Dermis blood vessel endothelial cell (primary cell): ENCODE measurements around the gene WIF1. TPM values are rescaled to one million over a fixed set of nuclear protein-coding genes. Genes with fewer than 3 reads are reported as not detected.
A peak's percentile ranks its signal among the peaks of the same experiment; 100 is the strongest.

Experiments
- DNase-seq: peaks from one replicate; pipeline ENCODE4 v3.0.0; 2010
- total RNA-seq: library from RNA; depleted of rRNA; stranded (reverse); fragments of >200 nt; gene quantifications from 2 replicates; pipeline ENCODE4 v1.2.3, GENCODE V29; 2014

The WIF1 gene, protein sequence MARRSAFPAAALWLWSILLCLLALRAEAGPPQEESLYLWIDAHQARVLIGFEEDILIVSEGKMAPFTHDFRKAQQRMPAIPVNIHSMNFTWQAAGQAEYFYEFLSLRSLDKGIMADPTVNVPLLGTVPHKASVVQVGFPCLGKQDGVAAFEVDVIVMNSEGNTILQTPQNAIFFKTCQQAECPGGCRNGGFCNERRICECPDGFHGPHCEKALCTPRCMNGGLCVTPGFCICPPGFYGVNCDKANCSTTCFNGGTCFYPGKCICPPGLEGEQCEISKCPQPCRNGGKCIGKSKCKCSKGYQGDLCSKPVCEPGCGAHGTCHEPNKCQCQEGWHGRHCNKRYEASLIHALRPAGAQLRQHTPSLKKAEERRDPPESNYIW
- total RNA-seq, result not detected in 2 replicates

DNA sequence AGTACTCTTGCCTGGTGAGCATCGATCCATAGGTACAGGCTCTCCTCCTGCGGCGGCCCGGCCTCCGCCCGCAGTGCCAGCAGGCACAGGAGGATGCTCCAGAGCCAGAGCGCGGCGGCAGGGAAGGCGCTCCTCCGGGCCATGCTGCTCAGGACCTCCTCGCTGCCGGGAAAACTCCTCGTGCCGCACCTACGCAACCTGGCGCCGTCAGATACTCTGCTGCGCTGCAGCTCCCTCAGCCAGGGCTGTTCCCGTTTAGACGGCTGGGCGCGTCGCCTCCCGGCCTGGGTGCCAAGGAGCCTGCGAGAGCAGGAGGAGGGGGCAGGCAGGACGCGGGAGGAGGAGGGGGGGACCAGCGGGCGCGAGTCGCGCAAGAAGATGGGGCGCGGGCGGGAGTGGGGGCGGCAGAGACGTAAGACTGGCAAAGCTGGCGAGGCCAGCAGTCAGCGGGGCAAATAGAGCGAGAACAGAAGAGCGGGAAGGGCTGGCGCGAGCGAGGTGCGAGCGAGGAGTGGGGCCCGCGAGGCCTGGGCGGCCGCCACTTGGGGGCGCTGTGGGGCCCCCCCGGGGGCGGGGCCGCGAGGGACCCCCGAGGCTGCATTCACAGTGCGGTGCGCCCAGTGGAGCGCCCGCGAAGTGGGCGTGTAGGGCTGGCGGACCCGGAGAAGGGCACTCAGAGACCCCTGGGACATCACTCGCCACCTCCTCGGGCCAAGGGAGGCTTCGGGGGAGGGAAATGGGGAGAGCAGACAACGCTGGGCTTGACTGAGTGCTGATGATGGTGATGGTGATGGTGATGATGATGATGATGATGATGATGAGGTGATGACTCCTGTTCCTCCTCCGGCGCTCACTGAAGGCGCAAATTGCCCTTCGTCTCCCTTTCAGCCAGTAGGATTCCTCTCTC lies at the start of gene WIF1:
TSS of gene WIF1 (minus strand) at position 257 of the 907 bp plus-strand sequence. CDS start at position 143, 114 bp downstream.
- peak; percentile 18 for DNase-seq

DNA sequence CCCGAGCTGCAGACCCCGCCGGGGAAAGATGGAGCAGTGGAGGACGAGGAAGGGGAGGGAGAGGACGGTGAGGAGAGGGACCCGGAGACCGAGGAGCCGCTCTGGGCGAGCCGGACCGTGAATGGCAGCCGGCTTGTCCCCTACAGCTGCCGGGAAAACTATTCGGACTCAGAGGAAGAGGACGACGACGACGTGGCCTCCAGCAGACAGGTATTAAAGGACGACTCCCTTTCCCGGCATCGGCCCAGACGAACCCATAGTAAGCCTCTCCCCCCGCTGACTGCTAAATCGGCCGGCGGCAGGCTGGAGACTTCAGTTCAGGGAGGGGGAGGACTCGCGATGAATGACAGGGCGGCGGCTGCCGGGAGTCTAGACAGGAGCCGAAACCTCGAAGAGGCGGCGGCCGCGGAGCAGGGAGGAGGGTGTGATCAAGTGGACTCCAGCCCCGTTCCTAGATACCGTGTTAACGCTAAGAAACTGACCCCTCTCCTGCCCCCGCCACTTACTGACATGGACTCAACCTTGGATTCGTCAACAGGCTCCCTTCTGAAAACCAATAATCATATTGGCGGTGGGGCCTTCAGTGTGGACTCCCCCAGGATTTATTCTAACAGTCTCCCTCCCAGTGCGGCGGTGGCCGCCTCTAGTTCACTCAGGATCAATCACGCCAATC lies 49.2 kb upstream of the WIF1 start:
- DNase-seq, result peak; percentile 74

DNA sequence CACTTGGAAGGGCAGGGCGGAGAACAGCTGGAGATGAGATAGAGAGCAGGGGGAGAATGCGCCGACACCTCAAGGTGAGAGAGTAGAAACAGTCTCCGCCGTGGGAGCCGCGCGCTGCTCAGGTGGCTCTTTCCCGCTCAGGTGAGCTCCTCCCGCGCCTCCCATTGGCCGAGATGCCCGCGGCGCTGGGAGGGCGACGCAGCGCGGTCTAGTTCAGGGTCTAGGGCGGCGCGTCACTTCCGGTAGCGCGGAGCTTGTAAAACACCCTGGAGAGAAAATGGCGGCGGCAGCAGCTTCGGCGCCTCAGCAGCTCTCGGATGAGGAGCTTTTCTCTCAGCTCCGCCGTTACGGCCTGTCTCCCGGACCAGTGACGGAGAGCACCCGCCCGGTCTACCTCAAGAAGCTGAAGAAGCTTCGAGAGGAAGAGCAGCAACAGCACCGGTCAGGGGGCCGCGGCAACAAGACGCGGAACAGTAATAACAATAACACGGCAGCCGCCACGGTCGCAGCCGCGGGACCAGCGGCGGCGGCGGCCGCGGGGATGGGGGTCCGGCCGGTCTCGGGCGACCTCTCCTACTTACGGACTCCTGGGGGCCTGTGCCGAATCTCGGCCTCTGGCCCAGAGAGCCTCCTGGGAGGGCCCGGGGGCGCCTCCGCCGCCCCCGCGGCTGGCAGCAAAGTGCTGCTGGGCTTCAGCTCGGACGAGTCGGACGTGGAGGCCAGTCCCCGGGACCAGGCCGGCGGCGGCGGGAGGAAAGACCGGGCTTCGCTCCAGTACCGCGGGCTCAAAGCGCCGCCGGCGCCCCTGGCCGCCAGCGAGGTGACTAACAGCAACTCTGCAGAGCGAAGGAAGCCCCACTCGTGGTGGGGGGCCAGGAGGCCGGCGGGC lies 48.5 kb upstream of the WIF1 start, which contains the start of gene LEMD3:
TSS of gene LEMD3 (plus strand) at position 264 of the 889 bp plus-strand sequence. CDS start at position 278, 14 bp downstream.
- DNase-seq, result peak; percentile 95

DNA sequence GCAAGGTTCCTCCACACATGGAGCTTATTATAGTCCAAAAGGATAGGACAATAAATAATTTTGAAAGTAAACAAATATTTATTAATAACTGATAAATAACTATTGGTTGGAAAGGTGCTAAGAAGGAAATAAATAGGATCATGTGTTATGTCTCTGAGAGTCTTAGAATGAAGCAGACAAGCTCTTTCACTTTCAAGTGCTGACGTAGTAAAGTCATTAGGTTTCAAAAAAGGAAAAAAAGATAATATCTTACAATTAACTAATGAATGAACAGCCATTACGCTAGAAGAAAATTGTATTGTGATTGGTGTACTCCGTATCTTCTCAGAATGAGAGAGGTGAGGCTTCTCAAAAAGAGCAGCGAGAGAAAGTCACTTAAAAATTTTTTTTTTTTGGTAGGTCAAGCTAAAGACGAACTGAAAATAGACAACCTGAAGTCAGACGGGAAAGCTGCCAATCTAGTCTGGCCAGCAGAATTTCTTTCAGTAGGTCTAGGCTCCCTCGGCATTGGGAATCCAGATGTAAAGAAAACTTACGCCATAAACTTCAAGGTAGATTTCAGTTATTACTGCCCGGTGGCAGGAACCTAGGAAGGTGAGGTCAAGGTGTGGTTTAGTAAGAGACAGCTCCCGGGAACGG lies 47.7 kb upstream of the WIF1 start:
- no peak for DNase-seq

DNA sequence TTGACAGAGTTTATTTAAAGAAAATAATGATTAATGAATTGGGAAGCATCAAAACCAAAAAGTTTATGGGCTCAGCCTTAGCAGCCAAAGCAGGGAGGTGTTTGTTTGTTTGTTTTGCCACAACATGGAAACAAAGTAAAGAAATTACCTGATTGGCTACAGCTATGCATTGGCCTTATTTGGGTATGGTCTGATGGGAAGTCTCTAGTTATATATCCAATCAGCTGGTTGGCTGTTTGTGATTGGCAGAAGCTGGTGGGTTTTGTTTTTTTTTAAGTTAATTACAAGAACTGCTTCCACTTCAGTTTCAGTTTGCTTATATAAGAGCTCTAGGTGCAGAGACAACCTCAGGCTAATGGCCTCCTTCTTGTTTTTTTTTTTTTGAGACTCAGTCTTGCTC lies 43.7 kb upstream of the WIF1 start:
- DNase-seq, result no peak

DNA sequence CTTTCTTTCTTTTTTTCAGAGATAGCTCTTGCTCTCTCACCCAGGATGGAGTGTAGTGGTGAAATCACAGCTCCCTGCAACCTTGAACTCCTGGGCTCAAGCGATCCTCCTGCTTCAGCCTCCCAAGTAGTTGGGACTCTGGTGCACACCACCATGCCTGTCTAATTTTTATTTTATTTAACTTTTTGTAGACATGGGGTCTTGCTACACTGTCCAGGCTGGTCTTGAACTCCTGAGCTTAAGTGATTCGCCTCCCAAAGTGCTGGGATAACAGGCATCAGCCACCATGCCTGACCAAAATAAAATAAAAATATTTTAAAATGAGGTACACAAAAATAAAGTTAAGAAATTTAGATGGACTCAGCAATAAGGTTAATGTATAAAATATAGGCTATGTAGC lies 43.1 kb upstream of the WIF1 start:
- no peak for DNase-seq

DNA sequence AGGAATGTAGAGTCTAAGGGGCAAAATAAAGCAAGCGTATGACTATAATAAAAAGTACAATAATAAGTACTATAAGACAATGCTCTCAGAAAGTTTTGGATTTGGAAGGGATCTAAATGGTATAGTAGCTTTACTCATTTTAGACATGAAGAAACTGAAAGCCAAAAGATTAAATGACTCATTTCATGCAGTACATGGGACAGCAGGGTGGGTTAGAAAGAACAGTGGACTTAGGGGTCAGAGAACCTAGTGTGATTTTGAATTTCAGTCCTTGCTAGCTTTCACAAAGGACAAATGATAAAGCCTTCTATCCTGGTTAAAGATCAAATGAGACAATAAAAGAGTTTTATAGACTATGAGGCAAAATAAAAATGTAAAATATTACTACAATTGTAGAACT lies 41.5 kb upstream of the WIF1 start:
- no peak for DNase-seq

DNA sequence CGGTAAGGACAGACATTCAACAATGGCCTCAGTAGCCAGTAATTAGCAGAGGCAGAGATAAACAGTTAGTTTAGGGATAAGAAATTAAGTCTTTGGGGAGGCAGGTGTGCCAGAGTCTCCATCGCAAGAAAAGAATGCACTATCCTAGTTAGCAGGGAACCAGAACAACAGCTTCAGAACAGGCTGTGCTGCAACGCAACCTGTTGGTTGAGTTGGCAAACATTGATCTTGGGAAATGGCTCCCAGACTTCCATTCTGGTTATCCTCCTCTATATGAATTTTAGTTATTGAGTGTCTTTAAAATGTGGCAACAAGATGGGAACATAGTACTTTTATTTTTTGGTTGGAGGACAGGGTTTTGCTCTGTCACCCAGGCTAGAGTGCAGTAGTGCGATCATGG lies 36.0 kb upstream of the WIF1 start:
- DNase-seq, result no peak

DNA sequence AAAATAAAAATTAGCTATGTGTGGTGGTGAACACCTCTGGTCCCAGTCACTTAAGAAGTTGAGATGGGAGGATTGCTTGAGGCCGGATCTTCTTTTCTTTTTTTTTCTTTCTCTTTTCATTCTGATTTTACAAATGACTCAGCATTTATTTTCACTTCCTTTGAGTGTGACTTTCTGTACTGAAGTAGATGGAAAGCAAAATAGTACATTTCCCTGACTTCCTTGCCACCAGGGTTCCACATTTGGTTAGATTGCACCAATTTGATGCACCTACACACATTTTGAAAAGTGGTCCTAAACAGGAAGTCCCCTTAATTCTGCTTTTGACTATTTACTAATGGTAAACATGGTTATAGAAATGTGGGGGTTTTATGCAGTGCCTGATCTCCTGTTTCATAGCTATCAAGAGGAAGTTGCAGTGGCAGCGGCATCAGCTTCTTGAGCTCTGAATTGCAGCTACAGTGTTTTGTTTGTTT lies 35.3 kb upstream of the WIF1 start:
- DNase-seq, result peak; percentile 22

DNA sequence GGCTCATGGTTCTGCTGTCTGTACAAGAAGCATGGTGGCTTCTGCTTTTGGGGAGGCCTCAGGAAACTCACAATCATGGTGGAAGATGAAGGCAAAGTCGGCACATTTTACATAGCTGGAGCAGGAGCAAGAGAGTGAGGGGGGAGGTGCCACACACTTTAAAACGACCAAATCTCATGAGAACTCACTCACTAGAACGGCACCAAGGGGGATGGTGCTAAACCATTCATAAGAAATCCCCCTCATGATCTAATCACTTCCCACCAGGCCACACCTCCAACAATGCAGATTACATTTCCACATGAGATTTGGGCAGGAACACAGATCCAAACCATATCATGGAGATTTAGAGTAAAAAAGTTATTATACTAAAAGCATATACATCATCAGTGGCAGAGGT lies 34.7 kb upstream of the WIF1 start:
- DNase-seq, result no peak

DNA sequence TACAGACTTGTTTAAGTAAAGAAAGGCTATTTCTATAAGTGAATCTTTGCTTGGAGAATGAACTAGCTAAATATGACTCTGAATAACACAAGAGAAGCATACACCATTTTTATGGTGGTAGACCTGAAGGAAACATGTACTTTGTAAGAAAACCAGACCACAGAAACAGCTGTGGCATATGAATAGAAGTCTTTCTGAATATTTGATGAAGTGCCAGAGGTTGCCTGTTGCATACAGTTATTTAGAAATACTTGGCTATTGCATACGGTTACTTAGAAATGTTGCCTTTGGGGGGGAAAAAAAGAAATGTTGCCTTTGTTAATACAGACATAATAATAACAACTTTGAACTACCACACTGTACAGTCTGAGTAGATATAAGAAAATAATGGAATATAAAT lies 31.5 kb upstream of the WIF1 start:
- no peak for DNase-seq

DNA sequence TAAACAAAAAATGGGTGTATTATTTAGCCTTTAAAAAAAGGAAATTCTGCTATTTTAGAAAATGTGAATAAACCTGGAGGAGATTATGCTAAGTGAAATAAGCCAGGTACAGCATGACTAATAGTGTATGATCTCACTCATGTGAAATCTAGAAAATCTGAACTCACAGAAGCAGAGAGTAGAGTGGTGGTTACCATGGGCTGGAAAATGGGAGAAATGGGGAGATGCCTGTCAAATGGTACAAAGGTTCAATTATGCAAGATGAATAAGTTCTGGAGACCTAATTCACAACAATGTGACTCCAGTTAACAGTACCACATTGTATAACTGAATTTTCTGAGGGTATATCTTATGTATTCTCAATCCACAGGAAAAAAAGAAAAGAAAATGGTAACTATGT lies 30.9 kb upstream of the WIF1 start:
- no peak for DNase-seq

DNA sequence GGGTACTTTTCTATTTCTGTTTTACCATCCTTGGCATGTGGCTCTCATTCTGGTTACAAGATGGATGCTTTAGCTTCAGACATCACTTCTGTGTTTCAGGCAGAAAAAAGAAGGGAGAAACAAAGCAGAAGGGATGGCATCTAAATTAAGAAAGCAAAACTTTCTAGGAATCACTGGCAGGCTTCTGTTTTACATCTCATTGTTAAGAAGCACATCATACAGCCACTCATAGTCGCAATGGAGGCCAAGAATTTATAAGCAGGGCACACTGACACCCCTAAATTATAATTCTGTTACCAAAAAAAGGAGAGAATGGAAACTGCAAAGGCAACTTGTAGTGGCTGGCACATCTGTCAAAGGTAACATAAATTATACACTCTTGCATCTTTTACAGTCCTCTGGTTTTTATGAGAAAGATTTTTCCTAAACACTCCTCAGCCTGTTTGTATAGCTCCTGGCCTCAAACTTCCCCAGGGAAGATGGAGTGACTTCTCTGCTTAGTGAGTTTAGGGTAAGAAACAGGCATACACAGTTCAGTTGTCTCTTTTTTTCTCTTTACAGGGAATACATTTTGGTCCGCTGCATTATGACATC lies 26.3 kb upstream of the WIF1 start:
- no peak for DNase-seq

DNA sequence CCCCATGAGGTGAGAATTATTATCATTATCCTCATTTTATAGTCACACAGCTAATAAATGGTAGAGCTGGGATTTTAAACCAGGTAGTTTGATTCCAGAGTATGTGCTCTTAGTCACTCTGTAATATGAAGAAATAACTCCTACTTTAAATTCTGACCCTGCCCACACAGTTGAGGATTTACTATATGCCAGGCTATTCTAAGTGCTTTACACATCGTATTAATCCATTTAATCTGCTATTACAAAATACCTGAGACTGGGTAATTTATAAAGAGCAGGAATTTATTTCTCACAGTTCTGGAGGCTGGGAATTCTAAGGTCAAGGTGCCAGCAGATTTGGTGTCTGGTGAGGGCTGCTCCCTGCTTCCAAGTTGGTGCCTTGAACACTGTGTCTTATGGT lies 19.6 kb upstream of the WIF1 start:
- no peak for DNase-seq

DNA sequence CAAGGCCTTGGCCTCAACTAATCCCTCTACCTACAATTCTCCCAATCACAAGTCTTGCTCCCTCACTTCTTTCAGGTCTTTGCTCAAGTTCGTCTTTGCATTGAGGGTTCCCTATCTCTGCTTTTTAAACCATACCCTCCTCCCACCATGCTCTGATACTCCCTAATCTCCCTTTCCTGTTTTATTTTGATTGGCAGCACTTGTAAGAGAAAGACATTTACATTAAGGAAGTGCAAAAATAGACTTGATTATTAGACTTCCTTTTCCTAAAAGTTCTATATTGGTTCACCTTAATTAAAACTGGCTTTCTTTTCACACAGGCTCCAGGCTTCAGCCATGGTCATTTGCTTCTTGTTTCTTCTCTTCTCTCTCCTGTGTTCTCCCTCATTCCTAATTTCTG lies 18.3 kb upstream of the WIF1 start:
- DNase-seq, result no peak

DNA sequence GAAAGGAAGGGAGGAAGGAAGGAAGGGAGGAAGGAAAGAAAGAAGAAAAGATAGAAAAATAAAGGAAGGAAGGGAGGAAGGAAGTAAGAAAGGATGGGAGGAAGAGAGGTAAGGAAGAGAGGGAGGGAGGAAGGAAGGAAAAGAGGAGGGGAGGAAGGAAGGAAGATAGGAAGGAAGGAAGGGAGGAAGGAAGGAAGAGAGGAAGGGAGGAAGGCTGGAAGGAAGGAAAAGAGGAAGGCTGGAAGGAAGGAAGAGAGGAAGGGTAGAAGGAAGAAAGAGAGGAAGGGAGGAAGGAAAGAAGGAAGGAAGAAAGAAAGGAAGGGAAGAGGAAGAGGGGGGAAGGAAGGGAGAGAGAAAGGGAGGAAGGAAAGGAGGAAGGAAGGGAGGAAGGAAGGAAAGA lies 12.8 kb upstream of the WIF1 start:
- no peak for DNase-seq

DNA sequence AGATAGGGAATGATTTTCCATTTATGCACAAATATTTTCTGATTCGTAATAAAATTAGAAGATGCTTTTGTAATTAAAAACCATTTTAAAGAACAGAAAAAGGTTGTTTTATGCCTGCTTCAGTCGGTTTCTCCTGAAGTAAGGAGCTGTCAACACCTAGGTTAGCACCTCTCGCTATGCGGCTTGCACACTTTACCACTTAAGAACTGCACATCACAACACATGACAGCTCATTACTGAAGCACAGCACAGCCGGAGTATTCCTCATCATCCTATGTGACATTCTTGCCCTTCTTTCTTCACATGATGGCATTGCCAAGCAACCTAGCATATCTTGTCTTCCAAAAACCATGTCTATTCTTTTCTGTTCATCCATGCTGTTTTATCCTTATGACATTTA lies 5.4 kb upstream of the WIF1 start:
- no peak for DNase-seq

DNA sequence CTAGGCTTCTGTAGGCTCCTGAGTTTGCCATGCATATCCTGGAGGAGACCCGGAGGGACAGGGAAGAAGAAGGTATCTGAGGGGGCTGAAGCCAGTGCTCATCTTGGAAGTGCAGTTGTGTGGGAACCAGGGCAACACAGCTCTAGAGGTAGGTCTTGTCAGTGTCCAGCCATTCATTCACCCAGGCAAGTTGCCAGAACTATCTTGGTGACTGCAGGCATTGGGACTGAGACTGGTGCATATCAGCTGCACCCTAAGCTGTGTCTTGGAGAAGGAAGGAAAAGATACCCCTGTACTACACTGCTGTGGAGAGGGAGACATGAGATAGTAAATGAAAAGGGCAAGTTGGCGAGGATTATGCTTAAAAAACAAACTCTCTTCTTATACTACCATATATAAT lies 4.9 kb upstream of the WIF1 start:
- DNase-seq, result no peak

DNA sequence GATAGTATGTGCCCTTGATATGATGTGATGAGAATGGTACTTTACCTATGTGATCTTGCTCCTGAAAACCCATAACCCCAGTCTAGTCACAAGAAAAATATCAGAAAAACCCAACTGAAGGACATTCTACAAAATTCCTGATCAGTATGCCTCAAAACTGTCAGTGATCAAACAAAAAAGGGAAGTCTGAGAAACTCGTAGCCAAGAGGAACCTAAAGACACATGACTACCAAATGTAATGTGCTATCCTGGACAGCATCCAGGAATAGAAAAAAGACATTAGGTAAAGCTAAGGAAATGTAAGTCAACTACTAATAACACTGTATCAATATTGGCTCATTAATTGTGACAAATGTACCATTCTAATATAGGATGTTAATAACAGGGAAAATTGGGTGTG lies 4.1 kb upstream of the WIF1 start:
- DNase-seq, result no peak

DNA sequence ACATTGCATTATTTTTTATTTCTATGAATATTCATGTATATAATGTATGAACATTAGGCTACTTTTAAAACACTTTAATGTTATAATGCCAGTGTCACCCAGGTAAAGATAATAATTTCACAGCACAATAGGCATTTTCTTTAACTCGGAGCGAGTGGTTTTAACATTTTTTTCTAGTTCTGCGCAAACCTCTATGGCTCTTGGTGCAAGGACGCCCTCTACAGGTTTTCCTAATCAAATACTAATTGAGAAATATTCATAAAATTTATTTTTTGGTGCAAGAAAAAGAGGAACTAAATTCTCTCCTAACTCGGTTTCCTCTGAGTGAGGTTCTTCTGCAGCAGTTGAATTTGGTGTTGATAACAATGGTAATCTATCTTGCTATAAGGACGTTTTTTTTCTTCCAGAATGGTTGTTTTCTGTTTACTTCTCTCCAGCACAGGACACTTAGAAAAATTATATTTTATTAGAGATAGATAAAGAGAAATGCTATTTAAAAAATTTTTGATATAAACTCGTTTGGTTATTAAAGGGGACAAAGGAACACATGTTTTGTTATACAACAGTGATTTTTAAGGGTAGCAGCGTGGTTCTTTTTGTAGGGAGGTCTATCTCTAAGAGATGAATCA lies 2.4 kb upstream of the WIF1 start:
- DNase-seq, result peak; percentile 63

DNA sequence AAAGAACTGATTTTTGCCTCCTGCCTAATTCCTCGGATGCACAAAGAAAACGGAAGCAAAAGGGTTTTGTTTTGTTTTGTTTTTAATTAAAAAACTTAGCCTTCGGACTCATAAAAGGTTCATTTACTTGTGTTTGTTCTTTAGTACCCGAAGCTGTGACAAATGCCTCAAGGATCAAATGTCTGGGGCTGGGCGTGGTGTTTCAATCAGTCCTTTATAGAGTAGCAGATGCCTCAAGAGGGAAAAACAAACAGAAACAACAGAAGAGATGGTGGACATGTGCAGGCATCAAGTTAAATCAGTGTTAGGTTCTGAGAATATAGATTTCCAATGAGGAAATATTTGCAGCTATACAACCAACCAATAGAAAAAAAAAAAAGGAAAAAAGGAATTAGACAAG lies 1.6 kb upstream of the WIF1 start:
- no peak for DNase-seq
